NCI-H2196 (cell line): ENCODE measurements around the gene DUOXA1.

Source experiments
- DNase-seq: peaks from one replicate; lab custom pipeline; 2025; ENCODE audit not compliant: unreplicated experiment; lab: John Stamatoyannopoulos, UW

The DUOXA1 gene

GRCh38 chr15:45133561-45133920 is 3.9 kb upstream of the DUOXA1 start:
- DNase-seq, result no peak

DNA sequence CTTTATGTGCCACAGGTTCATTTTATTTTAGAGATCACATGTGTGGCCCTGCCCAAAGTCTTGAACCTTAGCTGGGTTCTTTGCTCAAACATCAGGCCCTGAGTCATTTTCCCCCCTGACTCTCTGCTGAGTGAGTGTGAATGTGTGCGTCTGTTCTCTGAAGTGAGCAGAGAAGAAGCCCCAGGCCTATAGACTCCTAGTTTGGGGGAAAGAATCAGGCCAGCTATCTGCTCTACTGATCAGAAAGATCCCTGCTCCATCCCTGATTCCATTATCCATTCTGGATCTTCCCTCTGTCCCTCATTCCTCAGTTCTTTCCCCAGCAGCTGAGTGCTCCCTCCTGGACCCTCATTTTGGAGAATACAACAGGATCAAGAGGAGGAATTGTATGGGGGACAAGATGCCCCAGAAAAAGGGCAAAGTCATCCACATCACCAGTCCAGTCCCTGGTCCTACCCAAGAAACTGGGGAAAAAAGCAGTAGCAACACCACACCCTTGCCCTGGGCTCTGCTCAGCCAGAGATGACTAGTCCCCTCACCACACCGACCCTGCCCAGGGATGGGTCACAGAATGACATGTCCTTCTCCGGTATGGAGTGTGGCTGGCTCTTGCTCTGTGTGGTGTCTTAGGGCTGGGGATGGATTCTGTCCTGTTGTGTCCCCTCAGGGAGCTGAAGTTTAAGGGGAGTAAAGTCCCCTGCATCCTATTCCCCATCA is 3.3 kb upstream of the DUOXA1 start:
- DNase-seq, result no peak

- no peak for DNase-seq
These were observed 1.8 kb upstream of the DUOXA1 start for GRCh38 chr15:45131510-45131909.

DNA sequence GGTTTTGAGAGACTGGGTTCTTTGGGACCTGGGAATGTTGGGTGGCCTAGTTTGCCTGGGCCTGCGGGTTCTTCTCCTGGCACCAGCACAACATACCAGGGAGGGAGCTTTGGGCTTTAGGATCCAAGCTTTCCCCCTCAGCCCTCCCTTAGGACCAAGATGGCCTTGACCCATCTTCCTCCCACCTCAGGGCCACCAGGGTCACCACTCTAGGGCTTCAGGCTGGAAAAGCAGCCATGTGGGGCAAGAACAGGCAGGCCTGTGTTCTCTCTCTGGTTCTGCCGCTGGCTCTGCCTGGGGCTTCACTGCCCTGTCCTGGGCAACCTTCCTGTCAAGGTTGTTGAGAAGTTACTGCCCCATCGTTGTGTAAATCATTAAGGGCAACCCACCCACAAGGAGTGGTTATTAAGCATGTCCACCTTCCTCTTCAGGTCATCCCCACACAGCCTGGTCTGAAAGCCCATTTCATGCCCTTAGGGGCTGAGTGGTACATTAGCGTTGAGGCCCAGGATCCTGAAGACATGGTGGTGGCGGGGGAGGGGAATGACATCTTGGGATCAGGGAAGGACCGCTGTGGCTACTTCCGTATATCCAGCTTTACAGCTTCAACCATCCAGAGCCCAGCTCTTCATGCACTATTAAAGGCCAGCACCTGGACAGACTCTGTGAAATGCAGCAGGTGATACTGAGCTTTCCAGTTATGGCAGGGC is 767 bp upstream of the DUOXA1 start:
- no peak for DNase-seq

GRCh38 chr15:45128971-45129639 is 574 bp downstream of the DUOXA1 start:
- no peak for DNase-seq

GRCh38 chr15:45126535-45127158 is 3.0 kb downstream of the DUOXA1 start:
- DNase-seq, result no peak

- DNase-seq, result no peak
These were observed 6.3 kb downstream of the DUOXA1 start for GRCh38 chr15:45123397-45123796.

- DNase-seq, result no peak
These were observed 7.0 kb downstream of the DUOXA1 start for GRCh38 chr15:45122719-45123118.

- no peak for DNase-seq
These were observed 7.8 kb downstream of the DUOXA1 start for GRCh38 chr15:45121706-45122417.

- no peak for DNase-seq
These were observed 8.7 kb downstream of the DUOXA1 start for GRCh38 chr15:45121020-45121419.

DNA sequence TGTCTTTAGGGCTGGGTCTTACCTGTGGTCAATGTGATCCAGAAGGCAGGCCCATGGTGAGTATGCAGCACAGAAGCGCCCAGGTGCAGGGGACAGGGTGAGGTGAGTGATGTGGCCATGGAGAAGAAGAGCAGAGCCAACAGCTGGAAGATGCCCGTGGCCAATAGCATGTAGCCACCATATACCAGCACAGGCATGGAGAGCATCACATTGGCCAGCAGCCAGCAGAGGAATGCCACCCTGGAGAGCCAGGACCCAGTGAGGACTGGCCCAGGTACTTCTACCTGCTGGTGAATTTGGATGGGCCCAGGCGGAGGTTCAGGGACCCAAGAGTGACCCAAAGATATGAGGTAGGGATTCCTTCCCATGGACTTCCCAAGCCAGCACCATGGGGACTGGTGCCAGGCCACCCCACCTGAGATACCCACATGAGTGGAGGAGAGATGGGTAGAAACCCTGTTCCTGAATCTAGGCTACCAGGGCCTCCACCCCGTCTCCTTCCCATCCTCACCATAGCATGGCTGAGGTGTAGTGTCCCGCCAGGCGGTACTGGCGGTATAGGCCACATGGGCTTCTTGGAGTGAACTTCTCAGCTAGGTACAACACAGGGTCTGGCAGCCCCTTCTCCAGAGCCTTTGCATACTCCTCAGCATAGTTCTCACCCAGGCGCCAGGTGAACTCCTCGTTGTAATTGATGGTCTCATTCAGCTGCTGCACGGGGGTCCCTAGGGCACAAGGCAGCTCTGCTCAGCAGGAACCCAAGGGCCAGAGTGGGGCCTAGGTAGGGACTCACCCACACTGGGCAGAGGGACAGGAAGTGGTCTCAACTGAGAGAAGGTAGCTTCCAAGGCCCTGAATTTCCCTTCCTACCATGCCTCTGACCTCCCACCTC is 9.4 kb downstream of the DUOXA1 start:
- DNase-seq, result no peak

DNA sequence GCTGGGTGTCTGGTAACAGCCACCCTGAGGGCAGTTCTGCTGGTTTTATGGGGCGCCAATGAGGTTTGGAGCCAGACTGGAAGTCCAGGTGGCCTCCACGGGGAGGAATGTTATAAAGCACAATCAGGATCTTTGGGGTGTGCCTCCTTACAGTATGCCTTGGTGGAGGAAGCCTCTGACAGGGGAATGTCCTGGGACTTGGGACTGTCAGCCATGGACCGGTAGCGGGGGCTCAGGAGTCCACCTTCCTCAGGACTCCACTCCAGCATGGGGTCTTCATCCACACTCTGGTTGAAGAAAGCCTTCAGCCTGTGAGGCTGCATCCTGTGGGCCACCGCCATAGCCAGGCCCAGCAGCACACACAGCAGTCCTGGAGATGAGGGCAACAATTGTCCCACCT is 10.7 kb downstream of the DUOXA1 start:
- no peak for DNase-seq

DNA sequence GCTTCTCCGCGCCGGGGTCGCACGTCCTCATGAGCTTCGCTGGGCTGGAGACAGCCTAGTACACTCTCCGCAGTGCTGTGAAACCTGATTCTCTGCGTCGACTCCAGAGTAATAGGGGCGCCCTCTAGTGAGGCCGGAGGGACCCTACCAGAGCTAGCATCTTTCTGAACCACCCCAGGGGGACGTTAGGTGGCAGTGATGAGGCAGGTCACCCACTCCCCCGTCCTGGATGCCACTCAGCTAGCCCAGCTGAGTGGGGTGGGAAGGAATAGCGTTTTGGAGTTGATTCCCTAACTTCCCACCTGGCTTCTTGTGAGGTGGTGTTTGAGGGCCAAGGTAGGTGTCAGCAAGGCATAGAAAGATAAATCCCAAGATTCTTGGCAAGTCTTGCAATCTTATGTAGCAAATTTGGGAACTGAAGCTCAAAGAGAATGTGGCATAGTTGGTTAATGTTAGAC is 11.5 kb downstream of the DUOXA1 start:
- peak; percentile 68 for DNase-seq

GRCh38 chr15:45117308-45118130 is 12.2 kb downstream of the DUOXA1 start:
- DNase-seq, result no peak

DNA sequence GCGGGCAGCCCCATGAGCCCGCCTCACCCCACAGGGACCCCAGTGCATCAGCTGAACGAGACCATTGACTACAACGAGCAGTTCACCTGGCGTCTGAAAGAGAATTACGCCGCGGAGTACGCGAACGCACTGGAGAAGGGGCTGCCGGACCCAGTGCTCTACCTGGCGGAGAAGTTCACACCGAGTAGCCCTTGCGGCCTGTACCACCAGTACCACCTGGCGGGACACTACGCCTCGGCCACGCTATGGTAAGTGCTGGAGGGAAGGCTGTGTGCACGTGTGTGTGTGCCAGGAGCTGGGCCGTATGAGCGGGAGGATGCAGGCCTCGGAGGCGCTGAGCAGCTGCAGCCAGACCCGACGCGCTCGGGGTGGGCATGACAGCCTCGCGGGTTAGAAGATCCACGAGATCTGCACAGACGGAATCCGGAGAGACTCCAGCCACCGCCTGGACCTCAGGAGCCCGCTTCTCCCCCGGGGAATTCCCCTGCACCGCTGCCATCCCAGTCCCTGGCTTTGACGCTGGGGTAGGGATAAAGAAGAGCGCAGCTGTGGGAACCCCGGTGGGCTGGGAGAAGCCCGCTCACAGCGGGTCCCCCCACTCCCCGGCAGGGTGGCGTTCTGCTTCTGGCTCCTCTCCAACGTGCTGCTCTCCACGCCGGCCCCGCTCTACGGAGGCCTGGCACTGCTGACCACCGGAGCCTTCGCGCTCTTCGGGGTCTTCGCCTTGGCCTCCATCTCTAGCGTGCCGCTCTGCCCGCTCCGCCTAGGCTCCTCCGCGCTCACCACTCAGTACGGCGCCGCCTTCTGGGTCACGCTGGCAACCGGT is 13.0 kb downstream of the DUOXA1 start:
- no peak for DNase-seq

GRCh38 chr15:45116006-45116481 is 13.6 kb downstream of the DUOXA1 start:
- no peak for DNase-seq

GRCh38 chr15:45115312-45115820 is 14.3 kb downstream of the DUOXA1 start:
- DNase-seq, result no peak

DNA sequence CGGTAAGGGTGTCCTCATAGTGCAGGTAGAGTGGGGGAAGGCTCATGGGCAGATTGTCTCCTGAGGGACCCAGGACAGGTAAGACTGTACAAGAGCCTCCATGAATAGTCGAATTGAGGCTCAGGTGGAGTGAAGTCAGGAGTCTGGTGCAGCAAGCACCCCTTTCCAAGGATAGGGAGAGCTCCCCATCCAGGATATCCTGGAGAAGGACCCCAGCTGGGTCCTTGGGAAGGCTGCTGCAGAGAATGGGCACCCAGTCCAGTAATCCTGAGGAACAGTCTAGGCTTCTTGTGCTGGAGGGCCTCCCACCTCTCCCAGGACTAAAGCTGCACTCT is 15.0 kb downstream of the DUOXA1 start:
- DNase-seq, result no peak
